Caco-2 (cell line): ENCODE results near the gene INO80E. TPM values are rescaled to one million over a fixed set of nuclear protein-coding genes. Genes with fewer than 3 reads are reported as not detected.

Experiments
- BruUV-seq: library from RNA; stranded (reverse); fragments of 400-500 nt; replicated peaks from 2 replicates; lab custom pipeline; 2021; lab: Mats Ljungman, UMichigan
- CTCF ChIA-PET: fragments of 300-600 bp; sonication (Branson Sonifier 250); formaldehyde crosslinking; loops from one replicate; lab custom pipeline; 2022; ENCODE audit warnings: antibody characterized with exemption; lab: Charles Lee
- POLR2A ChIA-PET: fragments of 300-600 bp; sonication (Branson Sonifier 250); formaldehyde crosslinking; loops from one replicate; lab custom pipeline; 2022; ENCODE audit warnings: antibody characterized with exemption; lab: Charles Lee
- DNase-seq, 2 experiments: peaks; one replicate each; pipeline versions ENCODE4 v3.0.0 to v3.0.0-alpha.2; 2020 to 2022
- H3K27me3 ChIP-seq: replicated peaks from 2 replicates; pipeline ENCODE4 v1.6.0; 2011; ENCODE audit warnings: low read length; ENCODE audit not compliant: control insufficient read depth, insufficient read depth
- H3K36me3 ChIP-seq: 2 replicates; pipeline ENCODE4 v1.5.1; 2011; ENCODE audit warnings: low read length; ENCODE audit not compliant: control insufficient read depth, insufficient read depth
- H3K4me1 ChIP-seq: fragments of 250-450 bp; sonication (Bioruptor Pico); 2 replicates; pipeline ENCODE4 v1.5.1; 2020; ENCODE audit warnings: mild to moderate bottlenecking
- H3K4me3 ChIP-seq: 2 replicates; pipeline ENCODE4 v1.5.1; 2011; ENCODE audit warnings: low read depth, mild to moderate bottlenecking, control low read depth, low read length
- H3K9me3 ChIP-seq: fragments of 250-450 bp; sonication (Bioruptor Pico); 2 replicates; pipeline ENCODE4 v1.5.1; 2020; ENCODE audit warnings: mild to moderate bottlenecking, moderate library complexity
- H3K27ac Mint-ChIP-seq: one replicate; pipeline ENCODE4 v1.8.0; 2022; ENCODE audit warnings: mixed read lengths; ENCODE audit not compliant: unreplicated experiment
- H3K27me3 Mint-ChIP-seq: one replicate; pipeline ENCODE4 v1.8.0; 2022; ENCODE audit warnings: mixed read lengths; ENCODE audit not compliant: insufficient read depth, unreplicated experiment
- H3K36me3 Mint-ChIP-seq: one replicate; pipeline ENCODE4 v1.8.0; 2022; ENCODE audit warnings: mild to moderate bottlenecking, mixed read lengths; ENCODE audit not compliant: insufficient read depth, unreplicated experiment
- H3K4me1 Mint-ChIP-seq: one replicate; pipeline ENCODE4 v1.8.0; 2022; ENCODE audit warnings: low read depth, mixed read lengths; ENCODE audit not compliant: unreplicated experiment
- H3K4me3 Mint-ChIP-seq: one replicate; pipeline ENCODE4 v1.8.0; 2022; ENCODE audit warnings: mild to moderate bottlenecking, moderate library complexity, mixed read lengths; ENCODE audit not compliant: unreplicated experiment
- H3K9me3 Mint-ChIP-seq: one replicate; pipeline ENCODE4 v1.8.0; 2022; ENCODE audit warnings: mixed read lengths; ENCODE audit not compliant: unreplicated experiment
- intact Hi-C: fragments of 100-400 bp; cut with micrococcal nuclease; formaldehyde crosslinking; loops from one replicate; pipeline ENCODE4 v1.10.0; 2022; ENCODE audit not compliant: unreplicated experiment
- total RNA-seq: library from RNA; stranded (reverse); gene quantifications from 2 replicates; pipeline ENCODE4 v1.2.3, GENCODE V29; 2022
- TF ChIP-seq, protein P1 (sequence below), 2 experiments: fragments of 200-600 bp in 1 of 2; IDR thresholded peaks; 1 replicate in 1 of 2; 2 replicates in 1 of 2; pipeline versions ENCODE4 v1.5.1 to v1.8.0; 2011 to 2022; ENCODE audit warnings: antibody characterized with exemption in 1 of 2, control low read depth in 1 of 2, inconsistent platforms in 1 of 2, low read depth in 1 of 2, low read length in 1 of 2, mild to moderate bottlenecking in 1 of 2, moderate library complexity in 1 of 2; ENCODE audit not compliant: insufficient read depth in 1 of 2, severe bottlenecking in 1 of 2, unreplicated experiment in 1 of 2

Gene INO80E
- total RNA-seq, 1 experiment from 2014 or later = 58.8 TPM

DNA sequence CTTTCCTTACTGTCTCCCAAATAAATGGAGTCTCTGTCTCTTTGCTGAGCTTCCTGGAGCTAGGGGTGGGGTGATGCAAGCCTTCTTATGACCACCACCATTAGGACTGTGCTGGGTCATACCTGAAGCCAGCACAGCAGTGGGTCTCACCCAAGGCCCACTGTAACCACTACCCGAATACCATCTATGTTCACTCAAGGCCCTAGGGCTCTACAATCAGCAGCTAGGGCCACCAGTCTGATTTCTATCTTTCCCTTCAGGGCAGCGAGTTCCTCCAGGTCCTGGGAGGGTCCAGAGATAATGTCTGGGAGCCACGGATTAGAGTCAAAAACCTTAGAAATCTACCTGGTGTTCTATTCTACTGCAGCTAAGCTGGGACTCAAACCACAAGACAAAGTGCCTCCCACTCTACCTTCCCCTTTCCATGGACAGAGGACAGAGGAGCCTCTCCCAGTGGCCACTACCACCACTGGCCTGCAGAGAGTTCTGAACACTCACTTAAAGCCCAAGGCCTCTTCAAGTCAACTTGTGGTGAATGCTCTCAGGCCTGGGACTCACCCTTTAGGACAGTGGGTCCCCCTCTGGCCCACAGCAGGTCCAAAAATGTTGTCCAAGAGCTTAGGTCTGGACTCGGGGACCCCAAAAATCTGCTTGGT lies 45.1 kb upstream of the INO80E start:
- Histone ChIP-seq H3K36me3 (no peaks in the 10 kb centered on the region), H3K27me3 (no peaks in the 10 kb centered on the region), H3K4me3 (no peak overlapping the region), H3K4me1 (peaks cover 7% of the 10 kb centered on the region; the same call in 1 of the 2 replicates), H3K9me3 (peaks cover 4% of the 10 kb centered on the region)
- ChIA-PET POLR2A (interaction anchor here (1.1 kb wide), 1 partner anchor 11 kb away, joined by 3 read pairs; the partner anchor contains the start of gene TMEM219), CTCF (no interaction called here)
- peaks cover 10% of the 10 kb centered on the region for H3K9me3 Mint-ChIP-seq
- peaks cover 6% of the 10 kb centered on the region for H3K36me3 Mint-ChIP-seq
- BruUV-seq = no TSS peak
- DNase-seq = no peak
- no peak overlapping the region for H3K27ac Mint-ChIP-seq
- H3K4me3 Mint-ChIP-seq = no peak overlapping the region
- intact Hi-C loops = no loop called here
- no peaks in the 10 kb centered on the region for H3K27me3 Mint-ChIP-seq
- TF ChIP-seq, protein P1, sequence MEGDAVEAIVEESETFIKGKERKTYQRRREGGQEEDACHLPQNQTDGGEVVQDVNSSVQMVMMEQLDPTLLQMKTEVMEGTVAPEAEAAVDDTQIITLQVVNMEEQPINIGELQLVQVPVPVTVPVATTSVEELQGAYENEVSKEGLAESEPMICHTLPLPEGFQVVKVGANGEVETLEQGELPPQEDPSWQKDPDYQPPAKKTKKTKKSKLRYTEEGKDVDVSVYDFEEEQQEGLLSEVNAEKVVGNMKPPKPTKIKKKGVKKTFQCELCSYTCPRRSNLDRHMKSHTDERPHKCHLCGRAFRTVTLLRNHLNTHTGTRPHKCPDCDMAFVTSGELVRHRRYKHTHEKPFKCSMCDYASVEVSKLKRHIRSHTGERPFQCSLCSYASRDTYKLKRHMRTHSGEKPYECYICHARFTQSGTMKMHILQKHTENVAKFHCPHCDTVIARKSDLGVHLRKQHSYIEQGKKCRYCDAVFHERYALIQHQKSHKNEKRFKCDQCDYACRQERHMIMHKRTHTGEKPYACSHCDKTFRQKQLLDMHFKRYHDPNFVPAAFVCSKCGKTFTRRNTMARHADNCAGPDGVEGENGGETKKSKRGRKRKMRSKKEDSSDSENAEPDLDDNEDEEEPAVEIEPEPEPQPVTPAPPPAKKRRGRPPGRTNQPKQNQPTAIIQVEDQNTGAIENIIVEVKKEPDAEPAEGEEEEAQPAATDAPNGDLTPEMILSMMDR (IDR thresholded peaks at IDR 0.05; ENCODE audit: insufficient read depth in 1 of 2, low read depth in 1 of 2, low read length in 1 of 2, severe bottlenecking in 1 of 2, unreplicated experiment in 1 of 2) = no peak
- H3K4me1 Mint-ChIP-seq = no peaks in the 10 kb centered on the region

GRCh38 chr16:29951625-29952365 lies 44.2 kb upstream of the INO80E start:
- peaks cover 7% of the 10 kb centered on the region; the same call in 1 of the 2 replicates for H3K4me1 ChIP-seq
- ChIA-PET CTCF (no interaction called here), POLR2A (interaction anchor here (1.1 kb wide), 1 partner anchor 10 kb away, joined by 3 read pairs; the partner anchor contains the start of gene TMEM219)
- H3K27me3 ChIP-seq = no peaks in the 10 kb centered on the region
- peaks cover 10% of the 10 kb centered on the region for H3K9me3 Mint-ChIP-seq
- no peak for DNase-seq
- H3K36me3 Mint-ChIP-seq = peaks cover 6% of the 10 kb centered on the region
- peaks cover 4% of the 10 kb centered on the region for H3K9me3 ChIP-seq
- no peaks in the 10 kb centered on the region for H3K36me3 ChIP-seq
- intact Hi-C loops = no loop called here
- TF ChIP-seq, protein P1 (IDR thresholded peaks at IDR 0.05; ENCODE audit: insufficient read depth in 1 of 2, low read depth in 1 of 2, low read length in 1 of 2, severe bottlenecking in 1 of 2, unreplicated experiment in 1 of 2) = no peak
- no peak overlapping the region for H3K4me3 ChIP-seq
- H3K27me3 Mint-ChIP-seq = no peaks in the 10 kb centered on the region
- no peaks in the 10 kb centered on the region for H3K4me1 Mint-ChIP-seq
- H3K27ac Mint-ChIP-seq = no peak overlapping the region
- no TSS peak for BruUV-seq
- no peak overlapping the region for H3K4me3 Mint-ChIP-seq

DNA sequence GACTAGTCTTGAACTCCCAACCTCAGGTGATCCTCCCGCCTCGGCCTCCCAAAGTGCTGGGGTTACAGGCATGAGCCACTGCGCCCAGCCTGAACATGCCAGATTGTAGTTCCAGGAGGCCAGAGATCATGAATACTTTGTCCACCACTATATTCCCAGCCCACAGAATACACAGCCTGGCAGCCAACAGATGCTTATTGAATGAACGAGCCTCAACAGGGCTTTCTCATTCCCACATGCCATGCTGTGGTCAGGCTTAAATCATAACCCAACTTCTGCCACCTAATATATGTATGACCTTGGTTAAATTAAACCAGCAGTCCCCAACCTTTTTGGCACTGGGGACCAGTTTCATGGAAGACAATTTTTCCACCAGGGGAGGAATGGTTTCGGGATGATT lies 37.3 kb upstream of the INO80E start:
- Mint-ChIP-seq H3K27ac (no peak overlapping the region), H3K4me1 (peaks cover 8% of the 10 kb centered on the region), H3K27me3 (no peaks in the 10 kb centered on the region), H3K9me3 (no peaks in the 10 kb centered on the region), H3K4me3 (no peak overlapping the region), H3K36me3 (peaks cover 5% of the 10 kb centered on the region)
- TF ChIP-seq, protein P1 (IDR thresholded peaks at IDR 0.05; ENCODE audit: insufficient read depth in 1 of 2, low read depth in 1 of 2, low read length in 1 of 2, severe bottlenecking in 1 of 2, unreplicated experiment in 1 of 2) = no peak
- no peaks in the 10 kb centered on the region for H3K9me3 ChIP-seq
- POLR2A ChIA-PET = no interaction called here
- no peaks in the 10 kb centered on the region for H3K27me3 ChIP-seq
- no peak for DNase-seq
- no TSS peak for BruUV-seq
- CTCF ChIA-PET = no interaction called here
- H3K4me3 ChIP-seq = no peak overlapping the region
- H3K36me3 ChIP-seq = no peaks in the 10 kb centered on the region
- H3K4me1 ChIP-seq = no peaks in the 10 kb centered on the region
- intact Hi-C loops = no loop called here
